ENCODE measurements around the gene PAX5. TPM values are rescaled to one million over a fixed set of nuclear protein-coding genes. Genes with fewer than 3 reads are reported as not detected.

The PAX5 gene
- polyA plus RNA-seq, 1 of the 3 experiments (the other 2 are of a cell fraction), result 0.05 TPM

GRCh38 chr9:36950389-36950788, 83.7 kb downstream of the PAX5 start:
- Histone ChIP-seq H3K4me1 (ENCODE audit: control insufficient read depth in 1 of 2, insufficient read depth in 2 of 2, low read depth in 1 of 2, low read length in 1 of 2) (peaks cover 0 to 2% of the 10 kb centered on the region in 2 experiments; a peak in 2 of 4 replicates), H3K27ac (ENCODE audit: low read depth in 2 of 2, low read length in 1 of 2) (no peak overlapping the region), H3K9me2 (no peaks in the 10 kb centered on the region), H3K36me3 (replicated peaks in 1 of 2; ENCODE audit: control insufficient read depth in 1 of 2, insufficient read depth in 2 of 2, low read length in 1 of 2) (no peaks in the 10 kb centered on the region), H3K4me3 (ENCODE audit: low read depth in 2 of 2, low read length in 1 of 2) (no peak overlapping the region), H3K27me3 (ENCODE audit: insufficient read depth) (no peaks in the 10 kb centered on the region; the same call in 1 of the 2 replicates), H3F3A (replicated peaks; ENCODE audit: insufficient read depth) (no peaks in the 10 kb centered on the region), H3K9me3 (no peaks in the 10 kb centered on the region), H3K4me2 (no peak overlapping the region), H3K9ac (no peak overlapping the region), H3K79me2 (ENCODE audit: insufficient read depth) (no peaks in the 10 kb centered on the region), H4K20me1 (ENCODE audit: insufficient read depth) (no peaks in the 10 kb centered on the region), H2AFZ (ENCODE audit: low read depth) (no peak overlapping the region)
- 55% methylated on average over 4 of the region's 4 CpGs for WGBS (ENCODE audit: low lambda C conversion rate)
- ChIA-PET POLR2A (no interaction called here), CTCF (interaction anchor here (0.6 kb wide), 1 partner anchor 77 kb away, joined by 3 read pairs; no protein-coding TSS in a partner anchor)
- no peak for DNase-seq
- TF ChIP-seq NFIC (IDR thresholded peaks at IDR 0.05; ENCODE audit: borderline replicate concordance) (no peak), RFX5 (IDR thresholded peaks at IDR 0.05; ENCODE audit: low read length) (no peak), CHD2 (IDR thresholded peaks at IDR 0.05; ENCODE audit: low read length, partially characterized antibody) (no peak), EP300 (IDR thresholded peaks at IDR 0.05; ENCODE audit: borderline replicate concordance in 1 of 2, low read depth in 1 of 2, low read length in 1 of 2) (no peak), FOXM1 (IDR thresholded peaks at IDR 0.05; ENCODE audit: low read depth) (no peak), PBX3 (IDR thresholded peaks at IDR 0.05) (no peak), EZH2phosphoT487 (IDR thresholded peaks at IDR 0.05; ENCODE audit: borderline replicate concordance, low read depth) (no peak), TEAD4 (IDR thresholded peaks at IDR 0.05; ENCODE audit: borderline replicate concordance, insufficient read depth) (no peak), REST (IDR thresholded peaks at IDR 0.05; ENCODE audit: low read depth, low read length) (no peak), RCOR1 (IDR thresholded peaks at IDR 0.05; ENCODE audit: low read length) (no peak), IRF3 (IDR thresholded peaks at IDR 0.05; ENCODE audit: low read depth, low read length) (no peak), SMC3 (IDR thresholded peaks at IDR 0.05; ENCODE audit: low read depth, low read length) (no peak), POLR2AphosphoS5 (IDR thresholded peaks at IDR 0.05; ENCODE audit: low read depth, low read length) (no peak)
